AG04450 (cell line): Measurements from ENCODE around the gene DKK3. TPM values are rescaled to one million over a fixed set of nuclear protein-coding genes. Genes with fewer than 3 reads are reported as not detected.

Source experiments
- CTCF ChIA-PET: fragments of 300-600, 350-600 bp; formaldehyde crosslinking; extraction: SDS; loops from one replicate; lab custom pipeline; 2022; ENCODE audit warnings: antibody characterized with exemption, inconsistent platforms; lab: Charles Lee
- POLR2A ChIA-PET: fragments of 350-600 bp; formaldehyde crosslinking; extraction: SDS; loops from one replicate; lab custom pipeline; 2021; ENCODE audit warnings: antibody characterized with exemption, inconsistent platforms; lab: Yijun Ruan, JAX
- DNase-seq: peaks from one replicate; pipeline ENCODE4 v3.0.0-alpha.2; 2011; ENCODE audit warnings: low read depth, low spot score
- H3K27ac ChIP-seq: one replicate; pipeline ENCODE4 v1.5.1; 2012; ENCODE audit warnings: low read depth, low read length, control low read depth
- H3K27me3 ChIP-seq: one replicate; pipeline ENCODE4 v1.6.0; 2012; ENCODE audit warnings: low read length; ENCODE audit not compliant: control insufficient read depth, insufficient read depth
- H3K4me3 ChIP-seq: 2 replicates; pipeline ENCODE4 v1.5.1; 2011; ENCODE audit warnings: mild to moderate bottlenecking, low read depth, low read length, control low read depth
- H3K9me3 ChIP-seq: 2 replicates; pipeline ENCODE4 v1.5.1; 2012; ENCODE audit warnings: low read length; ENCODE audit not compliant: control insufficient read depth, insufficient read depth
- polyA plus RNA-seq: library from polyadenylated mRNA; depleted of rRNA; stranded (reverse); fragments of >200 nt; gene quantifications from 2 replicates; pipeline ENCODE4 v1.2.3, GENCODE V29; 2011
- TF ChIP-seq, protein P1 (sequence below): IDR thresholded peaks from 2 replicates; pipeline ENCODE4 v1.5.1; 2011; ENCODE audit warnings: low read depth, low read length, control low read depth, inconsistent platforms

Gene DKK3
- polyA plus RNA-seq, 1 experiment: 928 TPM

DNA sequence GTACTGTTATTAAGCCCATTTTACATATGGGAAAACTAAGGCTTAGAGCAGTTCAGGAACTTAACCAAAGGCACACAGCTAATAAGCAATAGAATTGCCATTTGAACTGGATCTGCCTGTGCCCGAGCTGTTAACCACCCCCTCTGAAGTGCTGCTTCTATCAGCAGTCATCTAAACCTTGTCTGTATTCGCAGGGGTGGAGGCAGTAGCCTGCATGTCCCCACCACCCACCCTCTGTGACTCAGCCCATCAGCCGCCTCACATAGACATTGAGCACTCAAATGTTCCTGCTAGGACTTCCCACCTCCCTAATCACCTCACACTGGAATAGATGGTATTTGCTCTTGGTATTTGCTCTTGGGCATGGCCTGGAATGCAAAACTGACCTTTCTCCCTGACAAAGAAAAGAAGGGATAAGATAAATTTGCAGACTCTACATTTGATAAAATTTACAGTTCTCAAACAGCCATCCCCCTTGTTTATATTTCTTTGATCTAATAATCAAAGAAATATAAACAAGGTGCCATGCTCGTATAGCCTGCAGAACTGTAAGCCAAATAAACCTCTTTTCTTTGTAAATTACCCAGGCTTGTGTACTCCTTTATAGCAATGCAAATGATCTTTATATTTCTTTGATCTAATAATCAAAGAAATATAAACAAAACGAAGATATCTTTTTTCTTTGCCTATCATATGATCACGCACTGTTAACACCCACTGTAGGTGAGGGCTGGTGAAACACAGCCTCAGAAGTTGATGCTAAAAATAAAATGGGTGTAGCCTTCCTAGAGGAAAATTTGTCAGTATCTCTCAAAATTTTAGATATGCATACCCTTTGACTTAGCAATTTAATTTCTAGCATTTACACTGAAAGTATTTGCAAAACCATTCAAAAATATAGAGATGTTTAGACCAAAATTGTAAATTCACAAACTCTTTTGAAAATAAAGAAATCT, 15.9 kb downstream of the DKK3 start:
- ChIA-PET CTCF (interaction anchor here (0.6 kb wide), 1 partner anchor 61 kb away, joined by 3 read pairs; no protein-coding TSS in a partner anchor), POLR2A (interaction anchor here (1.5 kb wide), 1 partner anchor 16 kb away, joined by 5 read pairs; no protein-coding TSS in a partner anchor)
- no peak overlapping the region for H3K4me3 ChIP-seq
- DNase-seq: no peak
- H3K9me3 ChIP-seq: no peaks in the 10 kb centered on the region
- TF ChIP-seq, protein P1, sequence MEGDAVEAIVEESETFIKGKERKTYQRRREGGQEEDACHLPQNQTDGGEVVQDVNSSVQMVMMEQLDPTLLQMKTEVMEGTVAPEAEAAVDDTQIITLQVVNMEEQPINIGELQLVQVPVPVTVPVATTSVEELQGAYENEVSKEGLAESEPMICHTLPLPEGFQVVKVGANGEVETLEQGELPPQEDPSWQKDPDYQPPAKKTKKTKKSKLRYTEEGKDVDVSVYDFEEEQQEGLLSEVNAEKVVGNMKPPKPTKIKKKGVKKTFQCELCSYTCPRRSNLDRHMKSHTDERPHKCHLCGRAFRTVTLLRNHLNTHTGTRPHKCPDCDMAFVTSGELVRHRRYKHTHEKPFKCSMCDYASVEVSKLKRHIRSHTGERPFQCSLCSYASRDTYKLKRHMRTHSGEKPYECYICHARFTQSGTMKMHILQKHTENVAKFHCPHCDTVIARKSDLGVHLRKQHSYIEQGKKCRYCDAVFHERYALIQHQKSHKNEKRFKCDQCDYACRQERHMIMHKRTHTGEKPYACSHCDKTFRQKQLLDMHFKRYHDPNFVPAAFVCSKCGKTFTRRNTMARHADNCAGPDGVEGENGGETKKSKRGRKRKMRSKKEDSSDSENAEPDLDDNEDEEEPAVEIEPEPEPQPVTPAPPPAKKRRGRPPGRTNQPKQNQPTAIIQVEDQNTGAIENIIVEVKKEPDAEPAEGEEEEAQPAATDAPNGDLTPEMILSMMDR: no peak
- no peaks in the 10 kb centered on the region for H3K27me3 ChIP-seq
- no peak overlapping the region for H3K27ac ChIP-seq

DNA sequence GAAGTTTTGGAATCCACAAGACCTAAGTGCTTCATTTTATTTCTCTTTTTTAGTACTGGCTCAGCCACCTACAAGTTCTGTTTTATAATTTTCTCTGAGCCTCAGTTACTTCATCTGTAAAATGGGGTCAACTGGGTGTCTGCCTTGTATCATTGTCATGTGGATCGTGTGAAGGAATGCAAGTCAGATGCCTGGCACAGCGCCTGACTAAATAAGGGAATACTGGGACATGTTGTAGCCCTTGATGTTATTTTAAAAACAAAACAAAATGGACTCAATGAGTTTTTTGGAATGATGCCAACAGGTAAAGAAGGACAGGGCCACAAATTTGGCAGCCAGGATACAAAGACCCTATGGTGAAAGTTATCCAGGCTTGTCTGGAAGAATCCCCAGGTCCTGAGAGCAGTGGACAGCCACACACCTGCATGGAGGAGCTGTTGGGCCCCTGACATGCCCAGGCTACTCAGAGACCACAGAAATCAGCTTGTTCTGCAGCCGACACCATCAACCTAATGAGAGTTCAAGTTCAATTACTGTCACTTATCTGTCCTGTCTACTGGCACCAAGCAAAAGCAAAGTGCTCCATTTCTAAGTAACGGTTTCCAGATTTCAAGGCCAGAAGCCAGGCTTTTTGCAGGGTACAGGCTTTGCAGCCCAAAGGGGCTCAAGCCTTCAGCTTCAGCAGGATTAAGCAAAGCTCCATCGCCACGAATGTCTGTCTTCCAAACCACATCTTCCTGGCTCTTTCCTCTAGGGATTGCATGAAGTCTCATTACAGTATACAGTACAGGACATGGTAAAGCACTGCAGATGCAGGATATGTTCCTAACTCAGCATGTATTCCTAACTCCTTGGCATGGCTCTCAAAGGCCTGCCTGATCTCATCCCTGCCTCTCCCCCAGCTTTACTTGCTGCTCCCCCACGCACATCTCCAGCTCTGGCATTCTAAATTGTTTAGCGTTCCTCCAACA, 18.4 kb downstream of the DKK3 start:
- no peak for DNase-seq
- ChIA-PET CTCF (interaction anchor here (0.9 to 1.3 kb wide), 2 partner anchors 23 to 293 kb away, joined by 3 to 4 read pairs; no protein-coding TSS in a partner anchor), POLR2A (no interaction called here)
- Histone ChIP-seq H3K27me3 (no peaks in the 10 kb centered on the region), H3K9me3 (no peaks in the 10 kb centered on the region; the same call in 1 of the 2 replicates), H3K27ac (no peak overlapping the region), H3K4me3 (no peak overlapping the region)
- TF ChIP-seq, protein P1: no peak

DNA sequence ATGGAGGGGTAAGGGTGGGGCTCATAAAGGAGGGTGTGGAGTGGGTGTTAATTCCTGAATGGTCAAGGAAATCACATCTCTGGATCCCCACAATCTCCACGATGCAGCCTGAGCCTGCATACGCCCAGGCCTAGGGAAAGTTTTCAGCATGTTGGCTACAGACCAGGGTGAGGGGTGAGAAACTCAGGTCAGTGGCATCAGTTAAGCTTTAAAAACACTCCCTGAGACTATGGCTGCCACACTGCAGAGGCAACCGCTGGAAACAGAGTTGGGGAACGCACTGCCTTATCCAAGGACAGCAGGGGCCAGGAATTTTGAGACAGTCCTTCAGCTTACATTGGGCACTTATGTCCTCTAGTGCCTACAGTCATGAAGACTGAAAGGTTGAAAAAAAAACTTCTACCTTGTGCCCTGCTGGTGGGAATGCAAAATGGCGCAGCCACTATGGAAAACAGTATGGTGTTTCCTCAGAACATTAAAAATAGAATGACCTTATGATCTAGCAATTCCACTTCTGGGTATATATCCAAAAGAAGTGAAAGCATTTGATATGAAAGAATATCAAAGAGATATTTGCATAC, 19.7 kb downstream of the DKK3 start:
- POLR2A ChIA-PET: no interaction called here
- H3K4me3 ChIP-seq: no peak overlapping the region
- CTCF ChIA-PET: interaction anchor here (0.6 to 2.1 kb wide), 6 partner anchors 10 to 1584 kb away, joined by 3 to 9 read pairs (median 3); no protein-coding TSS in a partner anchor

DNA sequence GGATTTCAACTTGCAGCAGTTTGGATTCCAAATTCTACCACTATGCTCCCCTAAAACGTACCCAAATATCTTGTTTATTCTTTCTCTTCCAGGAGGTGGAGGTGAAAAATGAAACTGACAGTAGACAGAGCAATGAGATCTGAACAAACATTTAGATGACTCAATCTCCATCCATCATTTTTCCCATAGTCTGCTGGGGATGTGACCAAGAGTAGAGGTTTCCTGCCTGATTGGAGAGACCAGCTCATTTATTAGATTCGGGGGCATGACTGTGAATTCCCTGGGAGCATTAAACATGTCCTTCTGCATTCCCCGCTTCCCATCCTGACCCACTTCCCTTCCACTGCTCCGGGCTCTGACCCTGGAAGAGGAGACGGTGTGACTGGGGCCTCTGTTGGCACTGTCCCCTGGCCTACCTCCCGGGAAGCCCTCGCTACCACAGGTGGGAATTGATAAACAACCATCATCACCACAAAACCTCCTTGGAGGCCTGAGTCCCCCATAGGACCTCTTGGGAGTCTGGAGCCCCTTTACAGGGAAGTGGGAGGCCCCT, 20.3 kb downstream of the DKK3 start:
- H3K27ac ChIP-seq: peak overlapping the region; percentile 89
- no peaks in the 10 kb centered on the region; the same call in 1 of the 2 replicates for H3K9me3 ChIP-seq
- POLR2A ChIA-PET: no interaction called here
- no peaks in the 10 kb centered on the region for H3K27me3 ChIP-seq
- TF ChIP-seq, protein P1: no peak; the same call in 1 of the 2 replicates
- peak overlapping the region; percentile 11; the same call in 1 of the 2 replicates for H3K4me3 ChIP-seq
- CTCF ChIA-PET: interaction anchor here (0.6 to 2.1 kb wide), 7 partner anchors 9 to 892 kb away, joined by 3 to 9 read pairs (median 4); no protein-coding TSS in a partner anchor
- DNase-seq: no peak

More for the DNA sequence above, 19.7 kb downstream of the DKK3 start:
- peak overlapping the region; percentile 89 for H3K27ac ChIP-seq
- DNase-seq: no peak
- no peaks in the 10 kb centered on the region; the same call in 1 of the 2 replicates for H3K9me3 ChIP-seq
- H3K27me3 ChIP-seq: no peaks in the 10 kb centered on the region
- TF ChIP-seq, protein P1: peak; percentile 45
